Measurements from ENCODE around the gene ZNF502.
"Not testable (repeated sequence)": the region's sequence is repeated elsewhere in the genome, so short reads cannot be mapped to it uniquely, and the experiment has no call there.

The ZNF502 gene

GRCh38 chr3:44712455-44713075, at the start of gene ZNF502:
Gene ZNF502 (plus strand): TSS chr3:44712660. CDS start chr3:44720262, 7,602 bp downstream.
- peak; percentile 54 for DNase-seq

DNA sequence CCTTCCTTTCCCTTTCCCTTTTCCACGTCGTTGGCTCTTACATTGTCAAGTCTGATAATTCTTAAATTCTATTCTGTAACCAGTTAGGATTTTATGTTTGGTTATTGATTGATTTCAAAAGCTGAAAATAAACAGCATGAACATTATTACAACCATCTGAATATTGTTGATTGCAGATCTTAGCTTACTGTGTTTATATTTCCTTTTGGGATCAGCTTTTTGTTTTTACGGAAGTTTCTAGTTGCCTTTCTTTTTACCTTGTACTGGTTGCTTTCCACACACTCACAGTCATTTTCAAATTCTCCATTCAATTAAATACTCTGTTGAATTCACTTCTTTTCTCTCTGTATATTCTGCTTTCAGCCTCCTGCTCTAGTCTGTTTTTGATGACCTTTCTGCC, 47.3 kb upstream of the ZNF502 start:
- no peak for DNase-seq

- no peak for DNase-seq
Observed at GRCh38 chr3:44666346-44666745, 46.1 kb upstream of the ZNF502 start.

DNA sequence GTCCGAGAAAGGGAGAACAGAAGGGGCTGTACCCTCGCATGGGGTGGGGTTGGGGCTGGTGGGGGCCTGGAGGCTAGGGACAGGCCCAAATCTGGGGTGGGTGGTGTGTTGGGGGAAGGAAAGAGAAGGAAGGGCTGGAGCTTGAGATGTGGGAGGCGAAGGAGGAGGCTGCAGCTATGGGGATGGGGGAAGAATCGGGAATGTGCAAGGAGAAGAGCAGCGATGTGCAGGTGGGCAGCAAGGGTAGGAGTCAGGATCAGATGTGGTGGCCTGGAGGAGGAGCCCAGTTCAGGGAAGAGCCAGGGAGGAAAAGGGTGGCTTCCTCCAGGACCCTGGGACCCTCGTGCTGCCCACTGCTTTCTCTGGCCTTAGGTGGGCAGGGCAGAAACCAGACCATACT, 42.7 kb upstream of the ZNF502 start:
- DNase-seq = no peak

GRCh38 chr3:44673466-44673865, 39.0 kb upstream of the ZNF502 start:
- not testable (repeated sequence) for DNase-seq

DNA sequence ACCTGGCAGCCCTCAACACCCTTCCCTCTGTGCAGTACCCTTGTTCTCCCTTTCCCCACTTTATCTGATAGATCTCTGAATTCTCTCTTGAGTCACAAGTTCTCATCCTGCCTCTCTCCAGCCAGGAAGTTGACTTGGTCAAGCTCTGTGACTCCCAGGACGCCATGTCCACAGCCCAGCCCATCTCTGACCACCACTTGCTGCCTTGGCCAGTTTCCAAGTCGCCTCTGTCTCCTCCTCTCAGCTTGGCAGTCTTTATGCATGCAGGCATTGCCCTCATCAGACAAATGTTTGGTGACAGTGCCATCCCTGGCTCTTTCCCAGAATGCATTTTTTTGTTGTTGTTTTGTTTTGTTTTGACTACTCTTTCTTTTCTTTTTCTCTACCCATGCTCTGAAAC, 38.2 kb upstream of the ZNF502 start:
- no peak for DNase-seq

DNA sequence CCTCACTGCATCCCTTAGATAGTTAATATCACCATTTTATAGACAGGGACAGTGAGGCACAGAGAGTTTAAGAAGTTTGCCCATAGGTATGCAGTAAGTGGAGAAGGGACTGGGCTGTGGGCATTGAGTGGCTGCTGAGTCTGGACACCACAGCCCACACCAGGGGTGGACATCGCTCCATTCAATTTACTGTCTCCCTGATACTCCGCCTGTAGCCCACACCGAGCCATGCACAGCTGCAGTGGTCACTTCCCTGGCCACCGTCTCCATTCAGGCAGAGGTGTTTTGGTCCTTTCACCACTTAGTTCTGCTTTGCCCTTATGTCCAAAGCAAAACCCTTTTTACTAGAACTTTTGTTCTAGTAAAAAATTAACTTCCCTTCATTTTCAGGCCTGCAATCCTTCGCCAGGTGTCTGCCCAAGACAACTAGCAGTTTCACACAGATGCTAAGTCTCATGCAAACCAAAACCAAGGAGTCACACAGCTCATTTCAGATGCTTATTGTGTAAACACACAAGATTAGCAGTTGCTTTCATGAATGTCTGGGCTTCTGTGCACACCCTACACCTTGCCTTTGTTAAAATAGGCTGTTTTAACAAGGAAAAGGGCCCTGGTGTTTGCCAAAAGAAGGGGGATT, 33.9 kb upstream of the ZNF502 start:
- no peak for DNase-seq

DNA sequence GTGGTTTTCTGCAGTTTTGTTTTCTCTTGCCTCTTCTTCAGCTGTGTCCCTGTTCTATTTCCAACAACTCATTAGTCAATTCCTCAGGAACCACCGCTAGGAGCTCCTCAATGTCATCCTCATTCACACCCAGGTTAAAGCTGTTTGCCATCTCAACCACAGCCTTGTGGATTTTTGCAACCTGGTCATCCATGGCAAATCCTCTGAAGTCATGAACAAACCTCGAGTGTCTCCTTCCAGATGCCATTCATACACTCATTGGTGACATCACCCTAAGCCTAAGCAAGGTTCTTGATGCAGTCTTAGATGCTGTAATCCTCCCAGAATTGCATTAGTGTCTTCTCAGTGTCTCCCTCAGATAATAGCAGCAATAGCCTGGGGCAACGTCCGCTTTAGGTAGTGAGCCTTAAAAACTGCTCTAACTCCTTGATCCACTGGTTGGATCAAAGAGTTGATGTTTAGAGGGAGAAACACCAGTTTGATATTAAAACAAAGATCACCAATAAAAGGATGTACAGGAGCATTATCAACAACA, 31.5 kb upstream of the ZNF502 start:
- DNase-seq = no peak

DNA sequence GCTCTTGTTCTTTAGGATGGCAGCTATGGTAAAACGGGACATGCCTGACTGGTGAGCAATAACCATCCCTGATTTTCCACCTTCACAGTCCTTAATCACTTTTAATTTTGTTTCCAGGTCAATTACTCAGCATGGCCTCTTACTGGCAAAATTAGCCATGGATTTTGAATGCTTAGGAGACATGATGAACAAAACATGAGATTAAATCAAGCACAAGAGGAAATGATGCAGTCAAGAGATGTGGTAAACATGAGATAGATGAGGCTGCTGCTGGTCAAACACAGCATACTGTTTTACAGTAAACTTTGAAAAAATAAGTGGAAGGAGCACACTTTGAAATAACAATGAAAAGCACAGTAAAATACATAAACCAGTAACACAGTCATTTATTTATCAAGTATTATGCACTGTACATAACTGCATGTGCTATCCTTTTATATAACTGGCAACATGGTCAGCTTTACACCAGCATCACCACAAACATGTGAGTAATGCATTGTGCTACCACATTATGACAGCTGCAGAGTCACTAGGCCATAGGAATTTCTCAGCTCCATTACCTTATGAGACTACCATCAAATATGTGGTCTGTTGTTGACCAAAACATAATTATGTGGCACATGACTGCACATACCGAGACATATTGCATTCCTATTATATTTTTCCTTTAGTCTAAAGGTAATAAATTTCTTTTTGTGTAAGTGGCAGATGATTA, 30.1 kb upstream of the ZNF502 start:
- no peak for DNase-seq

DNA sequence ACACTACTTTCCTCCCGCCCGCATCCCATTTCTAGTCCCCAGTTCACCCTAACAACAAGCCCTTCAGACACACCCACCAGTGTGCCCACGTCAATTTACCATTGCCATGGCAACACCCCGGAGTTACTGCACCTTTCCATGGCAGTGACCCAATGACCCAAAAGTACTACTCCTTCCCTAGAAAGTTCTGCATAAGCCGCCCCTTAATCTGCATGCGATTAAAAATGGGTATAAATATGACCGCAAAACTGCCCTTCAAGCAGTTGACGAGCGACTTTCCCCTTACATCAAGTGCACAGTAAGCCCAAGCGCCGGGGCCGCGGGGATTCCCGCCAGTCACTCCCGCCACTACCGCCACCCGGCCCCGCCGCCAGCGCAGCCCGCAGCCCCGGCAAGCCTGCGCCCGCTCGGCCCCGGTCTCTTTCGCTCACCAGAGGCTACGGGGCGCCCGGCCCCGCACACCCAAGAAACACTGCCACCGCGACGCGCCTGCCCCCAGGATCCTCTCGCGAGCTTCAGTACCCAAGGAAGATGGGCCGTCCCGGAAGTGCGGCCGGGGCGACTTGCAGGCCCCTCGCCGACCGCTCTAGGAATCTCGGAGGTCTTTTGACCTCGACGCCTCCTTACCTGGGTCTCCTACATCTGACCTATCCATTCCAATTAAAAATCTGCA, 27.2 kb upstream of the ZNF502 start:
- DNase-seq = peak; percentile 46

DNA sequence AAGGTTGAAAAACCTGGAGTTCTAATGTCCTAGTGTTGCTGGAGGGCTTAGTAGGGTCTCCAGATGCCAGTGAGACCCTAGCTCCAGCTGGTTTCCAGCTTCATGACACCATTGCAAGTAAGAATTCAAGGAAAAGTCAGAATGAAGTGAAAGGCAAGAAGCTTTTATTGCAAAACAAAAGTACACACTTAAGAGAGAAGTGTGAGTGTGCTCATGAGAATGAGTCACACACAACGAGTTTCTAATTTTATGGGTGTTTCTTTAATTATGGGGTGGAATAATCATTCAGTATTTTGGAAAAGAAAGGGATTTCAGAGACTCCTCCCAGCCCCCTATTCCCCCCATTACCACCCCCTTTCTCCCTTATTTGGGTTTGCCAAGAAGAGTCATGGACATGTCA, 24.6 kb upstream of the ZNF502 start:
- DNase-seq = no peak

DNA sequence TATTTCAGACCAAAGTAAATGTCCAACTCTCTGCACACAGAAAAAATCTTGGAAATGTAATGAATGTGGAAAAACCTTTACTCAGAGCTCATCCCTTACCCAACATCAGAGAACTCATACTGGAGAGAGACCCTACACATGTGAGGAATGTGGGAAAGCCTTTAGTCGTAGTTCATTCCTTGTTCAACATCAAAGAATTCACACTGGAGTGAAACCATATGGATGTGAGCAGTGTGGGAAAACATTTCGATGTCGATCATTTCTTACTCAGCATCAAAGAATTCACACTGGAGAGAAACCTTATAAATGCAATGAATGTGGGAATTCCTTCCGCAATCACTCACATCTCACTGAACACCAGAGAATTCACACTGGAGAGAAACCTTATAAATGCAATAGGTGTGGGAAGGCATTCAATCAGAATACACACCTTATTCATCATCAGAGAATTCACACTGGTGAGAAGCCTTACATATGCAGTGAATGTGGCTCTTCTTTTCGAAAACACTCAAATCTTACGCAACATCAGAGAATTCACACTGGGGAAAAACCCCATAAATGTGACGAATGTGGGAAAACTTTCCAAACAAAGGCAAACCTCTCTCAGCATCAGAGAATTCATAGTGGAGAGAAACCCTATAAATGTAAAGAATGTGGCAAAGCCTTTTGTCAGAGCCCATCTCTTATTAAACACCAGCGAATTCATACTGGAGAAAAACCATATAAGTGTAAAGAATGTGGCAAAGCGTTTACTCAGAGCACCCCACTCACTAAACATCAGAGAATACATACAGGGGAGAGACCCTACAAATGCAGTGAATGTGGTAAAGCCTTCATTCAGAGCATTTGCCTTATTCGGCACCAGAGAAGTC, 9.0 kb downstream of the ZNF502 start:
- no peak for DNase-seq

DNA sequence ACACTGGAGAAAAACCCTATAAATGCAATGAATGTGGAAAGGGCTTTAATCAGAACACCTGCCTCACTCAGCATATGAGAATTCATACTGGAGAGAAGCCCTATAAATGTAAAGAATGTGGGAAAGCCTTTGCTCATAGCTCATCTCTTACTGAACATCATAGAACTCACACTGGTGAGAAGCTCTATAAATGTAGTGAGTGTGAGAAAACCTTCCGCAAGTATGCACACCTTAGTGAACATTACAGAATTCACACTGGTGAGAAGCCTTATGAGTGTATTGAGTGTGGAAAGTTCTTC, 9.6 kb downstream of the ZNF502 start:
- no peak for DNase-seq

- peak; percentile 6 for DNase-seq
Observed at GRCh38 chr3:44729384-44729910, 17.0 kb downstream of the ZNF502 start, which contains the start of gene ZNF501. Gene ZNF501 (plus strand): TSS chr3:44729635. CDS start chr3:44734422, 4,787 bp downstream.

DNA sequence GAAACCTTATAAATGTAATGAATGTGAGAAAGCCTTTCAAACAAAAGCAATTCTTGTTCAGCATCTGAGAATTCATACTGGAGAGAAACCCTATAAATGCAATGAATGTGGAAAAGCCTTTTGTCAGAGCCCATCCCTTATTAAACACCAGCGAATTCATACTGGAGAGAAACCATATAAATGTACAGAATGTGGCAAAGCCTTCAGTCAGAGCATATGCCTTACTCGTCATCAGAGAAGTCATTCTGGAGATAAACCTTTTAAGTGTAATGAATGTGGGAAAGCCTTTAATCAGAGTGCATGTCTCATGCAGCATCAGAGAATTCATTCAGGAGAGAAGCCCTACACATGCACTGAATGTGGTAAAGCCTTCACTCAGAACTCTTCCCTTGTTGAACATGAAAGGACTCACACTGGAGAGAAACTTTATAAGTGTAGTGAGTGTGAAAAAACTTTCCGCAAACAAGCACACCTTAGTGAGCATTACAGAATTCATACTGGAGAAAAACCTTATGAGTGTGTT, 22.2 kb downstream of the ZNF502 start:
- DNase-seq = no peak

- DNase-seq = no peak
Observed at GRCh38 chr3:44761101-44761423, 48.6 kb downstream of the ZNF502 start.

DNA sequence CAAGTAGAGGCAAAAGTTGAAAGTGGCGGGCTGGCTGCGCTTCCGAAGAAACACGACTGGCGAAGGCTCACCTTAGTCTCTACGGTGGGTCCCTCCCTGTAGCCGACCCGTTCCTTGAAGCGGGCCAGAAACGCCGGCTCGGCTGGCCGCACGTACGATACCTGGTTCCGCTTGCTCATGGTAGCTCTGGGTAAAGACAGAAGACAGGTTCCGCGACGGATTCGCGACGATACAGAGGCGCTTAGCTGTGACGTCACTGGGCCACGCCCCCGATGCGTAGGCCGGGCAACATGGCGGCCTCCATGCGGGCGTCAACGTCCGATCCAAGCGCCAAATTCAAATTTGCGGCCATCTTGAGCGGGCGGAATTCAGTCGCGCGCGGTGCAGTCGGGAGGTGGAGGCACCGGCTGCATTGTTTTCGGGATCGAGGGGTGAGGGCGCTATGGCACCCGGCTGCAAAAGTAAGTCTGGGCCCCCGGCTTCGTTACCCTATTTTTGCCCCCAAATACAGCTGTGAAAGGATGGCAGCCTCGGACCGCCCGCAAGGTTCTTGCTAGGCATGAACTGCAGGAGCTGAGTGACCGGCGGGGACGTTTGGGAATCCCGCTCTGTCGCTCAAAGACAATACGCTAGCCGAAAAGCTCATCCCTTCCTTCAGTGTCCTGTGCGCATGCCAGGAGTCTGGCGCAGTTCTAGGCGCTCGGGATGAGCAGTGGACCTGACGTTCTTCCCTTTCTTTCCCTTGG, 49.1 kb downstream of the ZNF502 start, which contains the start of the genes KIAA1143 and KIF15:
TSS of gene KIAA1143 (minus strand) at position 196 of the 746 bp plus-strand sequence. CDS start at position 179, 17 bp downstream.
TSS of gene KIF15 (plus strand) at position 371 of the 746 bp plus-strand sequence. CDS start at position 443, 72 bp downstream.
- peak; percentile 80 for DNase-seq

- DNase-seq = peak; percentile 39
Observed at GRCh38 chr3:44762170-44762677, 49.8 kb downstream of the ZNF502 start.

DNA sequence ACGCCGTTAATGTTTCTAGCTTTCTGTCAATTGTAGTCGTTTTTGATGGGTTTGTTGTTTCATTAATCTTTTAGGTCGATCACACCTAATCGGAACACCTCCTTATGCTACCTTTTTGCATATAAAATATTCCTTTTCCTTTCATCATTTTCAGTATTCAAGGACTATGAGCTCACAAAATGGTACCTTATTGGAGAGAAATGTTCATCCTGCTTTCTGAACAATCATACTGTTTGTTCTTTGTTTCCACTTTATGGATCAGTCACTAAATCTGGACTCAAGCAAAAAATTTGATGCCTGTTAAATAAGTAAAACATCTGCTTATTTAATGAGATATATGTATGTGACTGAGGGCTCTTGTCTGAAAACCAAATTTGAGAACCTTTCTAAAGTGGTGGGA, 50.2 kb downstream of the ZNF502 start:
- DNase-seq = no peak

GRCh38 chr3:44764248-44764647, 51.8 kb downstream of the ZNF502 start:
- DNase-seq = no peak

Measured in kidney glomerular epithelial cell (primary cell).